Endothelial cell of umbilical vein (primary cell): ENCODE data around the gene FAU. TPM values are rescaled to one million over a fixed set of nuclear protein-coding genes. Genes with fewer than 3 reads are reported as not detected.

Experiments used
- Bru-seq: library from RNA; stranded (reverse); fragments of 400-500 nt; gene quantifications from one replicate; lab custom pipeline; 2021; lab: Mats Ljungman, UMichigan
- BruChase-seq, 2 experiments: library from RNA; stranded (reverse); fragments of 400-500 nt; gene quantifications; one replicate each; lab custom pipeline; 2021; lab: Mats Ljungman, UMichigan
- BruUV-seq: library from RNA; stranded (reverse); fragments of 400-500 nt; replicated peaks from 2 replicates; lab custom pipeline; 2021; lab: Mats Ljungman, UMichigan
- CTCF ChIA-PET: fragments of 300-600, 350-600 bp; sonication (Branson Sonifier 250); formaldehyde crosslinking; loops from one replicate; lab custom pipeline; 2021; ENCODE audit warnings: antibody characterized with exemption, inconsistent platforms; lab: Charles Lee
- POLR2A ChIA-PET: fragments of 300-600, 350-600 bp; sonication (Branson Sonifier 250); formaldehyde crosslinking; loops from one replicate; lab custom pipeline; 2021; ENCODE audit warnings: antibody characterized with exemption, inconsistent platforms; lab: Charles Lee
- DNase-seq: peaks from one replicate; pipeline ENCODE4 v3.0.0-alpha.2; 2011; ENCODE audit warnings: low read depth, low spot score
- FAIRE-seq: peaks from 2 replicates; lab custom pipeline; 2011; peaks lifted over from hg19 to GRCh38; lab: Jason Lieb, UNC
- H2AFZ ChIP-seq: 2 replicates; pipeline ENCODE4 v1.6.0; 2012; ENCODE audit warnings: low read depth, low read length, control low read depth, inconsistent platforms
- H3K27ac ChIP-seq: 2 replicates; pipeline ENCODE4 v1.5.1; 2011; ENCODE audit warnings: low read depth, mild to moderate bottlenecking, control low read depth, low read length, moderate library complexity; ENCODE audit not compliant: insufficient read depth
- H3K27me3 ChIP-seq, 2 experiments: 2 replicates each; pipeline versions ENCODE4 v1.6.0 to v1.6.1; 2011; ENCODE audit warnings: low read length in 2 of 2, mixed read lengths in 1 of 2; ENCODE audit not compliant: control insufficient read depth in 2 of 2, insufficient read depth in 2 of 2
- H3K36me3 ChIP-seq, 2 experiments: 2 replicates in 1 of 2; 3 replicates in 1 of 2; pipeline ENCODE4 v1.5.1; 2011; ENCODE audit warnings: low read length in 2 of 2, mild to moderate bottlenecking in 1 of 2, moderate library complexity in 1 of 2; ENCODE audit not compliant: control insufficient read depth in 2 of 2, insufficient read depth in 2 of 2; ENCODE audit errors: extremely low read depth in 1 of 2
- H3K4me1 ChIP-seq: 3 replicates; pipeline ENCODE4 v1.5.1; 2011; ENCODE audit warnings: mild to moderate bottlenecking, low read length; ENCODE audit not compliant: control insufficient read depth, insufficient read depth; ENCODE audit errors: extremely low read depth
- H3K4me2 ChIP-seq: 2 replicates; pipeline ENCODE4 v1.6.1; 2011; ENCODE audit warnings: low read length, control low read depth, mixed read lengths; ENCODE audit not compliant: insufficient read depth
- H3K4me3 ChIP-seq, 3 experiments: fragments of 200-600 bp in 1 of 3; sonication (generic), shearing (Covaris generic) in 1 of 3; replicated peaks in 1 of 3; 2 replicates each; pipeline ENCODE4 v1.5.1; 2011 to 2016; ENCODE audit warnings: control low read depth in 3 of 3, low read length in 3 of 3, mild to moderate bottlenecking in 2 of 3, inconsistent platforms in 1 of 3, low read depth in 1 of 3, moderate library complexity in 1 of 3; ENCODE audit not compliant: insufficient read depth in 1 of 3
- H3K79me2 ChIP-seq: 2 replicates; pipeline ENCODE4 v1.6.0; 2012; ENCODE audit warnings: low read length, inconsistent platforms; ENCODE audit not compliant: control insufficient read depth, insufficient read depth
- H3K9ac ChIP-seq: replicated peaks from 2 replicates; pipeline ENCODE3; 2011; ENCODE audit warnings: low read length, control low read depth; ENCODE audit not compliant: insufficient read depth; ENCODE audit errors: extremely low read depth
- H3K9me1 ChIP-seq: replicated peaks from 3 replicates; pipeline ENCODE4 v1.6.0; 2011; ENCODE audit warnings: mild to moderate bottlenecking, low read length; ENCODE audit not compliant: control insufficient read depth, insufficient read depth; ENCODE audit errors: extremely low read depth
- H3K9me3 ChIP-seq: replicated peaks from 2 replicates; pipeline ENCODE4 v1.5.1; 2012; ENCODE audit warnings: low read length, inconsistent platforms; ENCODE audit not compliant: control insufficient read depth, insufficient read depth
- H4K20me1 ChIP-seq: replicated peaks from 2 replicates; pipeline ENCODE3; 2011; ENCODE audit warnings: mild to moderate bottlenecking, low read length; ENCODE audit not compliant: control insufficient read depth, insufficient read depth; ENCODE audit errors: extremely low read depth
- EZH2 ChIP-seq: IDR thresholded peaks from 2 replicates; pipeline ENCODE4 v1.6.1; 2012; ENCODE audit warnings: borderline replicate concordance, low read depth, mild to moderate bottlenecking, moderate library complexity, low read length, inconsistent platforms; ENCODE audit not compliant: severe bottlenecking
- FOS ChIP-seq: IDR thresholded peaks from 2 replicates; pipeline ENCODE4 v1.6.1; 2011; ENCODE audit warnings: mild to moderate bottlenecking, low read length, moderate library complexity, borderline replicate concordance; ENCODE audit not compliant: insufficient read depth
- GATA2 ChIP-seq: IDR thresholded peaks from 2 replicates; pipeline ENCODE4 v1.7.0; 2011; ENCODE audit warnings: low read depth, mild to moderate bottlenecking, moderate library complexity, mixed read lengths, low read length; ENCODE audit not compliant: insufficient read length, insufficient read depth
- JUN ChIP-seq: IDR thresholded peaks from 2 replicates; pipeline ENCODE4 v1.6.1; 2011; ENCODE audit warnings: borderline replicate concordance, low read depth; ENCODE audit not compliant: insufficient read length, insufficient read depth
- MAX ChIP-seq: IDR thresholded peaks from 2 replicates; pipeline ENCODE4 v1.6.1; 2011; ENCODE audit not compliant: insufficient read depth, insufficient read length
- MYC ChIP-seq: IDR thresholded peaks from one replicate; pipeline ENCODE4 v1.6.1; 2011; ENCODE audit warnings: mild to moderate bottlenecking, low read depth, low read length
- POLR2A ChIP-seq: IDR thresholded peaks from 2 replicates; pipeline ENCODE4 v1.6.1; 2012; ENCODE audit warnings: low read depth, mild to moderate bottlenecking, control low read depth, low read length
- POLR2AphosphoS5 ChIP-seq: IDR thresholded peaks from 2 replicates; pipeline ENCODE4 v1.6.1; 2012; ENCODE audit warnings: low read depth, mild to moderate bottlenecking, control low read depth, low read length, moderate library complexity; ENCODE audit not compliant: insufficient read depth
- dilution Hi-C: fragments of 300-500 bp; cut with MboI; formaldehyde crosslinking; loops from one replicate; pipeline ENCODE4 v1.15.0; 2019; ENCODE audit warnings: low sequenced_read_pairs; ENCODE audit not compliant: extremely low pct_ligation_motif_present
- intact Hi-C: fragments of 100-400 bp; cut with micrococcal nuclease; formaldehyde crosslinking; loops from one replicate; pipeline ENCODE4 v1.10.0; 2022
- long read RNA-seq: library from polyadenylated mRNA; stranded (forward); transcript quantifications from one replicate; pipeline ENCODE4 v2.0.0, GENCODE V29; 2021
- polyA minus RNA-seq, 3 experiments: library from RNA; depleted of rRNA, polyadenylated mRNA; stranded (reverse); fragments of >200 nt; gene quantifications; 1 replicate in 1 of 3; 2 replicates in 2 of 3; pipeline ENCODE4 v1.2.3, GENCODE V29; 2011
- polyA plus RNA-seq, 4 experiments: library from polyadenylated mRNA; depleted of rRNA in 3 of 4; stranded (reverse) in 3 of 4; unstranded in 1 of 4; fragments of >200 nt; gene quantifications; 2 replicates each; pipeline versions ENCODE4 v1.2.1 to v1.2.3, GENCODE V29; 2011 to 2012; ENCODE audit warnings: missing spikeins in 1 of 4
- total RNA-seq: library from RNA; stranded (reverse); gene quantifications from 2 replicates; pipeline ENCODE4 v1.2.3, GENCODE V29; 2021
- TF ChIP-seq, protein P1 (sequence below), 2 donors: IDR thresholded peaks; 1 replicate in 1 of 2; 2 replicates in 1 of 2; pipeline ENCODE4 v1.5.1; 2011; ENCODE audit warnings: low read length in 2 of 2, mild to moderate bottlenecking in 2 of 2, moderate library complexity in 2 of 2, control low read depth in 1 of 2, inconsistent platforms in 1 of 2, low read depth in 1 of 2; ENCODE audit not compliant: insufficient read depth in 1 of 2; ENCODE audit errors: extremely low read depth in 1 of 2

The FAU gene
- 746 and 784 TPM in 2 replicates for total RNA-seq
- 741 and 809 TPM in 2 replicates for polyA plus RNA-seq
- 617 and 778 TPM in 2 replicates for polyA plus RNA-seq (2011; cell fraction: cytosol; rRNA removed)
- polyA plus RNA-seq (2011; cell fraction: nucleus; rRNA removed): 248 and 301 TPM in 2 replicates
- polyA plus RNA-seq (2012): 942 and 1,263 TPM in 2 replicates
- 207 and 228 TPM in 2 replicates for polyA minus RNA-seq
- 448 TPM for polyA minus RNA-seq (2011; cell fraction: cytosol; rRNA and poly(A)+ RNA removed)
- 47.7 and 69.2 TPM in 2 replicates for polyA minus RNA-seq (2011; cell fraction: nucleus; rRNA and poly(A)+ RNA removed)
- Bru-seq, nascent RNA: percentile 97 among the genes with signal in this experiment
- BruChase-seq, experiment 1, labeled RNA remaining after a 6-hour chase: percentile 99 among the genes with signal in this experiment
- percentile 96 among the genes with signal in this experiment for BruChase-seq, experiment 2, labeled RNA remaining after a 2-hour chase
- long read RNA-seq, transcript FAU-207 (5 exons, 847 nt): major isoform, 1,249 of 1,292 reads
- long read RNA-seq, transcript FAU-208 (1 exons, 1,484 nt): minor isoform, 8 of 1,292 reads
- long read RNA-seq, transcript FAU-209 (4 exons, 697 nt): minor isoform, 14 of 1,292 reads
- long read RNA-seq, partial matches to known transcripts: 15 of 1,292 reads
- long read RNA-seq, other reads (novel, unspliced or antisense): 6 of 1,292 reads

DNA sequence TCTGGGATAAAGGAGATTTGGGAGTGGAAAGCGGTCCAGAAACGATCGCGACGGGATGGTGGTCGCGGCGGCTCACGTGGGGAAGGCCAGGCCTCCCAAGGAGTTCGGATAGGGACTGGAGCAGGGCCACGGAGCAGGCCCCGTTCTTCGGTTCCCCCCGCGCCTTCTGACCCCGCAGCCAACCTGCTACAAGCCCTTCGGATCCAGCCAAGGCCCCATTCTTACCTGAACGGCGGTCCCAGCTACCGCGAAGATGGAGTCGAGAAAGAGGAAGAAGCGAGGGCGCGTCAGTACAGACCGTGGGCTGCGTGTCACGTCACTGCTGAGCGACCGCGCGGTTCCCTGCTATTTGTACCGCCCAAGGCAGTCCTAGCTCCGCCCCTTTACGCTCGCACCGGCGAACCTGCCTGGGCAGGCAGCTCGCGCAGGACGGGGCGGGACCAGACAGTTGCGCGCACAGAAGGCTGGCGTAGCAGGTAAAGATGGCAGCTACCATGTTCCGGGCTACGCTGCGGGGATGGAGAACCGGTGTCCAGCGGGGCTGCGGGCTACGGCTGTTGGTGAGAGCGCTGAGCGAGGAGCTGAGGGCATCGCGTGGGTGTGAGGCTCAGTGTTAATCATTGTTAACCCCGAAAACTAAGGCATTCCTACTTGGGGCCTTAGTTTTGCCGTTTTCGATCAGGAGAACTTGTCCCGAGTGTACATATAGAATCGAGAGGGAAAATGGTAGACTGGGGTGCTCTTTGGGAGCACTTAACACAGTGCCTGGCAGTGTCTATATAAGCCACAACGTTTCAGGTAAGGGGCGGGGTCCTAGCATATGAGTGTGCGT lies at the start of gene FAU, which contains the start of gene MRPL49:
TSS of gene FAU (minus strand) at position 270 of the 832 bp plus-strand sequence. CDS start 321 bp downstream, outside the sequence.
TSS of gene MRPL49 (plus strand) at position 457 of the 832 bp plus-strand sequence. CDS start at position 483, 26 bp downstream.
- peak; percentile 93 for TF ChIP-seq POLR2A
- TF ChIP-seq JUN: no peak
- TF ChIP-seq MAX: peak; percentile 55
- peak; percentile 11 for TF ChIP-seq MYC
- peak; percentile 91 for TF ChIP-seq POLR2AphosphoS5
- TF ChIP-seq, protein P1, sequence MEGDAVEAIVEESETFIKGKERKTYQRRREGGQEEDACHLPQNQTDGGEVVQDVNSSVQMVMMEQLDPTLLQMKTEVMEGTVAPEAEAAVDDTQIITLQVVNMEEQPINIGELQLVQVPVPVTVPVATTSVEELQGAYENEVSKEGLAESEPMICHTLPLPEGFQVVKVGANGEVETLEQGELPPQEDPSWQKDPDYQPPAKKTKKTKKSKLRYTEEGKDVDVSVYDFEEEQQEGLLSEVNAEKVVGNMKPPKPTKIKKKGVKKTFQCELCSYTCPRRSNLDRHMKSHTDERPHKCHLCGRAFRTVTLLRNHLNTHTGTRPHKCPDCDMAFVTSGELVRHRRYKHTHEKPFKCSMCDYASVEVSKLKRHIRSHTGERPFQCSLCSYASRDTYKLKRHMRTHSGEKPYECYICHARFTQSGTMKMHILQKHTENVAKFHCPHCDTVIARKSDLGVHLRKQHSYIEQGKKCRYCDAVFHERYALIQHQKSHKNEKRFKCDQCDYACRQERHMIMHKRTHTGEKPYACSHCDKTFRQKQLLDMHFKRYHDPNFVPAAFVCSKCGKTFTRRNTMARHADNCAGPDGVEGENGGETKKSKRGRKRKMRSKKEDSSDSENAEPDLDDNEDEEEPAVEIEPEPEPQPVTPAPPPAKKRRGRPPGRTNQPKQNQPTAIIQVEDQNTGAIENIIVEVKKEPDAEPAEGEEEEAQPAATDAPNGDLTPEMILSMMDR (IDR thresholded peaks at IDR 0.05; ENCODE audit: extremely low read depth in 1 of 2, insufficient read depth in 1 of 2, low read depth in 1 of 2, low read length in 2 of 2): no peak
- no peak for TF ChIP-seq FOS
- TF ChIP-seq EZH2: no peak
- TF ChIP-seq GATA2: no peak
- TSS peak; percentile 48 for BruUV-seq
- peak; percentile 92 for FAIRE-seq

More for the DNA sequence above, at the start of gene FAU, which contains the start of gene MRPL49:
- H3K79me2 ChIP-seq: peaks cover 33% of the 10 kb centered on the region
- ChIA-PET POLR2A (interaction anchor here (0.8 to 1.9 kb wide), 4 partner anchors 13 to 140 kb away, joined by 3 to 7 read pairs (median 6); partner anchors contain the start of gene POLA2), CTCF (interaction anchor here (0.9 to 3.4 kb wide), 4 partner anchors 11 to 59 kb away, joined by 3 to 45 read pairs (median 10); partner anchors contain the start of genes CAPN1, SYVN1 and TM7SF2)
- H3K4me2 ChIP-seq: peak within 1 kb of the TSS; percentile 83
- dilution Hi-C loops: no loop called here
- peaks cover 10 to 27% of the 10 kb centered on the region in 2 experiments for H3K36me3 ChIP-seq
- intact Hi-C loops: loop anchor here (1.0 kb wide), 1 partner anchor 13 kb away; no protein-coding TSS in a partner anchor
- no peaks in the 10 kb centered on the region for H3K9me1 ChIP-seq
- peak within 1 kb of the TSS; percentile 74 for H3K27ac ChIP-seq
- H4K20me1 ChIP-seq: no peaks in the 10 kb centered on the region
- peak within 1 kb of the TSS; percentile 85 for H2AFZ ChIP-seq
- peaks cover 11% of the 10 kb centered on the region for H3K4me1 ChIP-seq
- H3K27me3 ChIP-seq: no peaks in the 10 kb centered on the region
- H3K4me3 ChIP-seq: peak within 1 kb of the TSS; percentile 73 to 94 (median 82)
- H3K9ac ChIP-seq: peak within 1 kb of the TSS; percentile 90
- DNase-seq: peak; percentile 98
- H3K9me3 ChIP-seq: no peaks in the 10 kb centered on the region
